ENCODE results near the gene NAA35. TPM values are rescaled to one million over a fixed set of nuclear protein-coding genes. Genes with fewer than 3 reads are reported as not detected.
"Not testable (repeated sequence)": the region's sequence is repeated elsewhere in the genome, so short reads cannot be mapped to it uniquely, and the experiment has no call there.

Gene NAA35
- total RNA-seq = 21.0 TPM
- long read RNA-seq, partial matches to known transcripts = 21 of 48 reads
- long read RNA-seq, other reads (novel, unspliced or antisense) = 26 of 48 reads

DNA sequence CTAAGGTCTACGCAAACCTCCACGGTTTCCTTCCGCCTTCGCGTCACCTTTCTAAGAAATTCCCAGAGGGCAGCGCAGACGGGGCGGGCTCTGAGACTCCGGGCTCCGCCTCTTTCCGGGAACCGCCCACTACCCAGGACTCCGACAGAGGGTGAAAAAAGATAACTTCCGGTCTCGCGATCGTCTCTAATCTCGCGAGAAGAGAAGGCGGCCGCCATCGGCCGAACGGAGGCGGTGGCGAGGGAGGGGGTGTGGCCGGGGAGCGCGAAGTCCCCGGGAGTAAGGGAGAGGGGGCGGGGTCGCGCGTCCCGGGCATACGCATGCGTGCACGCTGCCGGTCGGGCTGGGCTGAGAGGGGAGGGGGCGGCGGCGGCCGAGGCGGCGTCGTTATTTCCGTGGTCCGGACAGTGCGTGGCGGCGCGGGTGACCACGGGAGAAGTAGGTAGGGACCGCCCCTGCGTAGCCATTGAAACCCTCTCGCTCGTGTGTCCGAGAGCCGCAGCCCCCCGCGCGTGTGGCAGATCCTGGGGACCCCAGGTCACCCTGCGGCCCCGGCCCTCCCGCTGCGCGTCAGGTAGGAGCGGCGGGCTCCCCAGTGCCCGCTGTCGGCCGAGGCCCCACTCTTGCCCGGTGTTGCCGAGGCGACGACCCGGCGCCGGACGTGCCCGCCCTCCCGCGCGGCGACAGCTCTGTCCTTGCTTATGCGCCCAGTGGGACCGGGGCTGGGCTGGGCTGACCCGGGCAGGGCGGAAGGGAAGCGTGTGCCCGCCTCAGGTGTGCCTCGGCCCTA lies at the start of gene NAA35:
TSS of gene NAA35 (plus strand) at position 315 of the 790 bp plus-strand sequence. CDS start 1,014 bp downstream, outside the sequence.
- DNase-seq (ENCODE audit: low spot score) = peak; percentile 100

DNA sequence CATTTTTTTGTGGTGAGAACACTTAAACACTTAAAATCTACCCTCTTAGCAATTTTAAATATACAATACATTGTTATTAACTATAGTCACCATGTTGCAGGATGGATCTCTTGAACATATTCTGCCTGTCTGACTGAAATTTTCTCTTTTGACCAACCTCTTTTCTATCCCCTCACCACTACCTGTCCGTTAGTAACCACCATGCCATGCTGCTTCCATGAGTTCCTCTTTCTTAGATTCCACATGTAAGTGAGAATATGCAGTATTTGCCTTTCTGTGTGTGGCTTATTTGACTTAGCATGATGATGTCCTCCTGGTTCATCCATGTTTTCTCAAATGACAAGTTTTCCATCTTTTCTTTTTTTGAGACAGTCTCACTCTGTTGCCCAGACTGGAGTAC lies 48.5 kb upstream of the NAA35 start:
- no peak for DNase-seq (ENCODE audit: low spot score)

DNA sequence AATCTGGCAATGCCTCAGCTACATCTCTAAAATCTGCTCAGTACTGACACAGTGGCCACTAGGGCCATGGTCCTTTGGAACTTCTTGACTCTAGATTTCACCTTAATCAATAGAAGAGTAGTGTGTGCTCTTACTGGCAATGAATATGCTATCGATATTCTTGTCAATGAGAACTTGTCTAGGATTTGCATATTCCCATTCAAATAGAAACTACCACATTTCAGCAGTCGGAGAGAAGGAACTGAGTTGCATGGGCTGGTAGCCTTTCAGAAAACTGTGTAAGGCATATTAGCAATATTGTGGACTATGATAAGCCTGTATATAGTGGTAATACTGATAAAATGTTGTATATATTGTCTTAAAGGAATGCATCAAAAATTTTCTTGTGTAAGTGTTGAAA lies 45.3 kb upstream of the NAA35 start:
- no peak for DNase-seq (ENCODE audit: low spot score)

DNA sequence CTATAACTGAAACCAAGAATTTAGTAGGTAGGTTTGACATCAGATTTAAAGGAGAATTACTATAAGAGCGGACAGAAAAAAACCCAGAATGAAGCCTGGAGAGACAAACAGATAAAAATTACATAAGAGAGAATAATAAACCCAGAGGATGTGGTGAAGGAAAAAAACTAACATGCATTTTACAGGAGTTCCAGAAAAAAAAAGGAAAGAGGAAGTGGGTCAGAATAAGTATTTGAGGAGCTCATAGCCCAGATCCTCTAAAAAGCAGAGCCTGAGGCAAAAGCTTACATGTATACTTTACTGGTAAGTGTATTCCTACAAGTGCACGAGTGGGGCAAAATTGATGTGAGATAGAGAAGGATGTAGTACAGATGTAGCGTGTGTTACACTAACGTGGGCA lies 43.1 kb upstream of the NAA35 start:
- no peak for DNase-seq (ENCODE audit: low spot score)

DNA sequence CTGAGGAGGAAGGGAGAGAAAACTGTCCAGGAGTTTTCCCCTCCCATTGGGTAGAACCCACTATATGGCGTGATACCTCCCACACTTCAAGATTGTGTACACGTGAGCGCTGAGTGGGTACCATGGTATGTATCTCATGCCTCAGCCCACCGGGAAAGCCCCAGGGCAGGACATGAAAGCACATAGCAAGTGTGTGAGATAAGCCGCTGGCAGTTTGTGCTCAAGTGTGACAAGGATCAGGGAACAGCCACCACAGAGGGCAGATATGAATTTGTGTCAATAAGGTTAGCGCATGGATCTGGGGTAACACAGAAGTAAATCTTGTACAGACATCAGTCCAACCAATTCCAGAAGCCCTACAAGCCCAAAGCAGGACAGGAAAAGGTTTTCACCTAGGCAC lies 42.6 kb upstream of the NAA35 start:
- DNase-seq (ENCODE audit: low spot score) = no peak

DNA sequence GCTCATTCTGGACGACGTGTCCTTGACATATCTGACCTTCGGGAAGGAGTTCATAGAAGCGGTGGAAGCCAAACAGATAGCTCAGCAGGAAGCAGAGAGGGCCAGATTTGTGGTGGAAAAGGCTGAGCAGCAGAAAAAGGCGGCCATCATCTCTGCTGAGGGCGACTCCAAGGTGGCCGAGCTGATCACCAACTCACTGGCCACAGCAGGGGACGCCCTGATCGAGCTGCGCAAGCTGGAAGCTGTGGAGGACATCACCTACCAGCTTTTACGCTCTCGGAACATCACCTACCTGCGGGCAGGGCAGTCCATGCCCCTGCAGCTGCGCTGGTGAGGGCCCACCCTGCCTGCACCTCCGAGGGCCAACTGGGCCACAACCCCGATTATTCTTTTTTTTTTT lies 41.6 kb upstream of the NAA35 start:
- no peak for DNase-seq (ENCODE audit: low spot score)

DNA sequence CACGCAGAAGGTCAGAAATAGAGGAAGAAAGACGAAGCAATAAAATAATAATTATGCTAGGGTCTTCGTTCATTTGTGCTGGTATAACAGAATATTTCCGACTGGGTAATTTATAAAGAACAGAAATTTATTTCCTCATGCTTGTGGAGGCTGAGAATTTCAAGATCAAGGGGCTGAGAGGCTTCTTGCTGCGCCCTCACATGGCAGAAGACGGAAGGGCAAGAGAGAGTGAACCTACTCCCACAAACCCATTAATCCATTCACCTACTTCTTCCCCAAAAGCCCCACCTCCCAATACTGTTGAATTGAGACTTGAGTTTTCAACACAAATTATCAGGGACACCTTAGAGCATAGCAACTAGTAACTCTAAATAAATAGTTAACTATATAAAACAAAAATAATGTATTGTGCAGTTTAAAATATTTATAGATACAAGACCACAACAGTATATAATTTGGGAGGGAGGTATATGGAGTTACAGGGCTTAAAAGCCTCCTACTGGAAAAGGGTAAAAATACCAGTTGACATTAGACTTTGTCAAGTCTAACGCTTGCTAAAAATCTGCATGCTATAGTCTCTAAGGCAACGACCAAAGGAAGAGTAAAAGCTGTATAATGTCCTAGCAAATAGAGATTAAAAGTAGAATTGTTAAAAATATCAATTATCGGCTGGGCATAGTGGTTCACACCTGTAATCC lies 40.3 kb upstream of the NAA35 start:
- no peak for DNase-seq (ENCODE audit: low spot score)

DNA sequence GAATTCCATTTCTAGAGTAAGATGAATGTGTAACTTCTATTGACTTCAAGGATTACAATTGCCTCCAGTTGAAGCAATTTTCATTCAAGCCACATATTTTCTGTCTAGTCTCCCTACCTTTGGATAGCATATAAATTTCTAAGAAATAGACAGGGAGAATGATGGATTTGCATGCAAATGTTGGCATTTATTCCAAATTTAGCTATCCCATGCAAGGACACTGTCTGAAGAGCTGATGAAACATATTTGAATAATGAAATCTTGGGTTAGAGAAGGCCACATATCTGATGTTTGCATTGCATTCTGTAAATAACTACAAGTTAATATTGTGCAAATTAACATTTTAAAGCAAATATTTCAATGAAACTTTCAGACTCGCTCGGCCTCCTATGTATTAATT lies 36.0 kb upstream of the NAA35 start:
- DNase-seq (ENCODE audit: low spot score) = no peak

DNA sequence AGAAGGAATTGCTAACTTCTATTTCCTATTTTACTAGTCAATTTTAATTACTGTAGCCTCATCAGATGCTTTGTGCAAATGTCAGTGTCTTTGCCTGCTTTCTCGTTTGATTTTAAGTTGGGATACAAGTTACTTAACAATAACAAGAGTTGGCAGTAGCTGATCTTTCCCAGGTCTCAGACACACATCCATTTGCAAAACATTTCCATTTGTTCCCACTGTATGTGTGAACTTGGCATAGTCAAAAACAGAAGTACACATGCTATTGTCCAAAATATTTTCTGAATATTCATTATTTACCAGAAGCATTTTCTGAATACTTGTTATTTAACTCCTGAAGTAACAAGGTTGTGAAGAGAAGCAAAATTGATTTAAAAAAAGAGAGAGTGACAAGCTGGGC lies 35.0 kb upstream of the NAA35 start:
- DNase-seq (ENCODE audit: low spot score) = no peak

DNA sequence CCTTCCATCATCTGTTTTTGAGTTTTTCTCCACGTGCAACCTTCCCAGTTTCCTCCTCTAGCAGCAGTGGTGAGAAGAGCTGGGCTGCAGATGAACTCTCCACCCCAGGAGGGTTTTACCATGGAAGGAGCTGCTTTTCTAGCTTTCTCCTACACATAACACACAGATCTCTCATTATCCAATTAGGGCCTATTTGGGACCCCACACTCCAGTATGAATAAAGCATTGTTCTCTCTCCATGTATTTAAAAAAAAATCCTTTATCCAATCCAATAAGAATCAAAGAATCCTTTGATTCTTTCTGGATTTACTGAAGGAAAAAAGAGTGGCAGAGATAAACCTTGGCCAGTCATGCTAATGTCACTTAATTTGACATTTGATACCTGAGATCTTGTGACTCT lies 31.6 kb upstream of the NAA35 start:
- no peak for DNase-seq (ENCODE audit: low spot score)

DNA sequence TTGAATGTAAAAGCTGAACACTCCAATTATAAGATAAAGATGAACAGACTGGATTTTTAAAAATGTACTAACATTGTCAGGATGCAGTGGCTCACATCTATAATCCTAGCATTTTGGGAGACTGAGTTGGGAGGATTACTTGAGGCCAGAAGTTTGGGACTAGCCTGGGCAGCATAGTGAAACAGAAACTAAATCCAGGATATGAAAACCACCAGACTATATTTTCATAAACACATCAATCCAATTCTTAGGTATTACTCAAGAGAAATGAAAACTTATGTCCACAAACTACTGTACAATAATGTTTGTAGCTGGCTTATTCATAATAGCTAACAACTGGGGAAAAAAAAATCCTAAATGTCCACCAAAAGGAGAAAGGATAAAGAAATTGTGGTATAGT lies 26.8 kb upstream of the NAA35 start:
- no peak for DNase-seq (ENCODE audit: low spot score)

DNA sequence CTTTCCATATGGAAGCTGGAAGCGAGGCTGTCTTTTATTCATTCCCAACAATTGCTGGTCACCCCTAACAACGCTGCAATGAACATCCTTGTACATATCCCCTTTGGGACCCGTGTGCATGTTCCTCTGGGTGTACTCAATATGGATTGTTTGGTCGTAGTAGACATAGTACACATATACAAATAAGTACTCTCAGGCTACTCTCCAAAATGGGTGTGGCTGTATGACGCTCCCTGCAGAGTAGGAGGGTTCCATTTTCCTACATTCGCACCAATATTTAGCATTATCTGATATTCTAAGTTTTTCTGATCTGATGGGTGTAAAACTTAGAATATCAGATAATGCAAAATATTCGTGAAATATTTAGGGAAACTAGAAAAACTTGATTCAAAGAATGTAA lies 23.2 kb upstream of the NAA35 start:
- no peak for DNase-seq (ENCODE audit: low spot score)

DNA sequence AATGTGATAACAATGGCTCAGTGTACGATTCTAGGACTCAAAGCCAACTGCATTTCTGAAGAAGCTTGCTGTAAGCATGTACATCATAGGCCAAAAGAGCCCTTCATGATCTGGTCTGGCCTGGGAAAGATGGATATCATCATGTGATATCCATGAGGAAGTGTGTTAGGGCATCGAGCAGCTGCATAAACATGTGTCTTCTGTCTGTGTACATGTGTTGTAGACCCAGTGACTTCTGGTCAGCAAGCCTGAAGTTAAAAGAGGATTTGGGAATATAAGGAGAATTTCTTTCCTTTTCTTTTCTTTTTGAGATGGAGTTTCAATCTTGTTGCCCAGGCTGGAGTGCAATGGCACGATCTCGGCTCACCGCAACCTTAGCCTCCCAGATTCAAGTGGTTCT lies 15.5 kb upstream of the NAA35 start:
- no peak for DNase-seq (ENCODE audit: low spot score)

DNA sequence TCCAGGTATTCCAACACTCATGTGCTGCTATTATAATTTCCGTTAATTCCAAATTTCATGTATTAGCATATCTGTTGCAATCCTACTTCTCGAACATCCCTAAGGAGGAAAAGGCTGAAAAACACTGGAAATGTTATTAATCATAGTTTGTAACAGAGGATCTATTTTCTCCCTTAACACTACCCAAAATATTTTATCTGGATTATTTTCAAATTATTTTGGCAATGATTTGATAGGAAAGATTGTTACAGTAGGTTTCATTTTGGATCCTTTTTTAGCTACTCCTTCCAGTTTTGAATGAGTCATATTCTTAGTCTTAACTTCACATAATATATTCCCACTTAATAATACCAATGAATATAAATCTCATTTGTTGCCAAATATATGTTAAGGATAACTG lies 13.9 kb upstream of the NAA35 start:
- DNase-seq (ENCODE audit: low spot score) = no peak

DNA sequence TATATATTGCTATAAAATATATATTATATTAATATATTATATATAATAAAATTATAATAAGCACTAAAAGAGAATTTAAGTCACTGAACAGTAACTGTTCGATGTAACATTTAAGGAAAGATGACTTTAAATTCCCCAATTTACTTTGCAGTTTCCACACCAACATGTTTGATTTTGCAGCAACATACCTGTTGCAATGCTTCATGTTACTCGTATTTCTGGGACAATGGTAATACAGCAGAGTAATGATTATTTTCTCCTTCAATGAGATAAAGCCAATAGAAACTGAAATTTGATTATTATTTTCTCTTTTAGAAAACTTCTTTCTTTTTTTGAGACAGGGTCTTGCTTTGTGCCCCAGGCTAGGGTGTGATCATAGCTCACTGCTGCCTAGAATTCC lies 9.5 kb upstream of the NAA35 start:
- no peak for DNase-seq (ENCODE audit: low spot score)

DNA sequence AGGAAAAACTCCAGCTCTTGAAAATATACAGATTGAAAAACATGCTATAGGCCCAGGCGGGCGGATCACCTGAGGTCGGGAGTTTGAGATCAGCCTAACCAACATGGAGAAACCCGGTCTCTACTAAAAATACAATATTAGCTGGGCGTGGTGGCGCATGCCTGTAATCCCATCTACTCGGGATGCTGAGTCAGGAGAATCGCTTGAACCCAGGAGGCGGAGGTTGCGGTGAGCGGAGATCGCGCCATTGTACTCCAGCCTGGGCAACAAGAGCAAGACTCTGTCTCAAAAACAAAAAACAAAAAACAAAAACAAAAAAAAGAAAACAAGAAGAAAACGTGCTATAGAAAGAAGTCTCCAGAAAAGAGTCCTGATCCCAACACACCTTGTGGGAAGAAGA lies 5.0 kb upstream of the NAA35 start:
- DNase-seq (ENCODE audit: low spot score) = not testable (repeated sequence)

DNA sequence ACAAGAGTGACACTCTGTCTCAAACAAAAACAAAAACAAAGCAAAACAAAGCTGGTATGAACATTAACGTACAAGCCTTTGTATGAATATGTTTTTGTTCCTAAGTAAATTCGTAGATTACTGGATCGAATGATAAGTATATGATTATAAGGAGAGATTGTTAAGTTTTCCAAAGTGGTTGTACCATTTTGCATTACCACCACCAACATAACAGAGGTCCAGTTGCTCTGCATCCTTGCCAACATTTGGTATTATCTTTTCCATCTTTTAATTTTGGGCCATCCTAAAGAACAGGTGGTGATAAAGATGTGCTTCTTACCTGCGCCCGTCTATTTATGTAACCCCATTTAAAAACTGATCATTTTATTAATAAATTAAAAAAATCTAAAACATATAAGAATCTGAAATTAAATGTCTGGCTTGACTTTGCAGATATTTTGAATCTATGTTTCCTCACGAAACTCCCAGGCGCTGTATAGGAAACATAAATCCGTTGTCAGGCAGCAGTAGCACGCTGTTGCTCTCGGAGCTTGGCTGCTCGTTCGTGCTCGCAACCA lies 593 bp upstream of the NAA35 start:
- DNase-seq (ENCODE audit: low spot score) = no peak

DNA sequence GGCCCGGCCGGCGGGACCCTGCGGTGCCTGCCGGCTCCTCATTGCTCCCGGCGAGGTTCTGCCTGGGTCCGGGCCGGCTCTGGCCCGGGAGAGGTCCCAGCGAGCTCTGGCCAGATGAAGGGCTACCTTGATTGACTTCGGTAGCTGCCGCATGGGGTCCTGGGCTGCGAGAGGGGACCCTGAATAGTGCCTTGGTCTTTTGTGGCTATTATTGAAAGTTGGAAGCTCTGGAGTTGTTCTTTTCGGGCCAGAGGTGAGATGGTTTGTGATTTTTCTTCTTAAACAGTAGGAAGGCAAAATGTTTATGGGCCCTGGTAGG lies 635 bp downstream of the NAA35 start:
- DNase-seq (ENCODE audit: low spot score) = no peak

DNA sequence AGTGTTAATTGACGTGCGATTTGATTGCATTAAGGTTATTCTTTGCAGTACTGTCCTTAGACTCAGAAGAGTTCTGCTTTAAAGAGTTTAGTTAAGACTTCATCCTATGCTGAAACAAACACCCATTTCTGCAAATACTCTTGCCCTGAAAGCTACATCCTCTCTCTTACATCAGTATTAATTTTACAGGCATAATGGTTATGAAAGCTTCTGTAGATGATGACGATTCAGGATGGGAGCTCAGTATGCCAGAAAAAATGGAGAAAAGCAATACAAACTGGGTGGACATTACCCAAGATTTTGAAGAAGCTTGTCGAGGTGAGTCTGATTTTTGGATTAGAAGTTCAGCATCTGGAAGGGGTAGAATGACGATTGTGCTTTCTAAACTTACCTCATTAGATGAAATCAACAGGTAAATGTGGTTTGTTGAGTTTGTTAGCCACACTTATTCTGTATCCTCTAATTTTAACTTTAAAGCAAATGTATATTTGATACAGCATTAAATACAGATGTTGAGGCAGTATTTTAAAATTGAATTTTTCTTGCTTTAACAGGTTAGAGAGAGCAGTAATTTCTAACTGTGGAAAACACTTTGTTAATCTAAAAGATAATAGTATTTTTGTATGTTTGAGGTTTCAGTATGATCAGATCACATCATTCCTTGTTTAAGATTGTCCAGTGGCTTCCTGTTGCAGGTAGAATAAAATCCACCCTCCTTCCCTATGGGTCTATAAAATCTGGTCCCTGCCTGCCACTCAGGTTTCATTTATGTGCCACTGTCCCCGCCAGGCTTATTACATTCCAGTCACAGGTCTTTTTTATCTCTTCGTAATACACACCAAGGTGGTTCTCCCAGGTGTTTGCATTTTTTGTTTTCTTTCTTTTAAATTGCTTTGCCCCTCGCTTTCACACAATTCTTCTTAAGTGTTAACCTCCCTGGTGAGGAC lies 1.3 kb downstream of the NAA35 start:
- no peak for DNase-seq (ENCODE audit: low spot score)

DNA sequence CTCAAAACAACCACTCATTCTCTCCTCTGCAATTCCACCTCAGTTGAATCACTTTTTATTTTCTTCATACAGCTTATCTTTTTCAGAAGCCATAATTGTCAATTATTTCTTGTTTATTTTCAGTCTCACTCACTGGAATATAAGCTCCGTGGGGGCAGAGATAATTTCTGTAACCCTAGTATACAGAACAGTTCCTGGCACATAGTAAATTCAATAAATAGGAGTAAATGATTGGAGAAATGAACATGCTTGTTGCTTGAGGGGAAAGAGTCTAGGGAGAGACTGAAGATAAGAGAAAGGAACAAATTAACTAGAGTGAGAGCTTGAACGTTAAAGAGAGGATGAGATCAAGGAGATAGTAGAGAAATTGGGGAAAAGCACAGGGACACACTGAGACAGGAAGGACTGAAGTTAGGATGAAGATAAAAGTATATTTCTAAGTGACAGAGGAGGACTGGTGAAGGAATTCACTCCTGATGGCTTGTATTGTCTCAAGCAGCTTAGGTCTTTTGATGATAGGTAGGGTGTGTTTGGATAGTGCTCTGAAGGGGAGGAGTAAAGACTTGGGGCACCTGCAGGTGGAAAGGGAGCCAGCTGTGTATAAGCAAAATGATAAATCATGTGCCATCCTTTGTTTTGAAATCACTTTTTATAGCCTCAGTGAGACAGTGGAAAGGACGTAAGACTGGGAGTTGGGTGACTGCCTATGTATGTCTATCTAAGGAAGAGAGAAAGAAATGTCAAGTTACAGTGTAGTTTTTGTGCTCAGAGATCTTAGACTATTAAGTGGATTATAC lies 2.2 kb downstream of the NAA35 start:
- DNase-seq (ENCODE audit: low spot score) = no peak
